CD4-positive, alpha-beta memory T cell (primary cell): ENCODE results near the gene PDSS2. TPM values are rescaled to one million over a fixed set of nuclear protein-coding genes. Genes with fewer than 3 reads are reported as not detected.

Experiments
- CTCF ChIA-PET: fragments of 350-600 bp; sonication (Branson Sonifier 250); formaldehyde crosslinking; loops from one replicate; lab custom pipeline; 2021; ENCODE audit warnings: inconsistent platforms; ENCODE audit not compliant: partially characterized antibody; lab: Charles Lee
- POLR2A ChIA-PET: fragments of 350-600 bp; sonication (Branson Sonifier 250); formaldehyde crosslinking; loops from one replicate; lab custom pipeline; 2021; ENCODE audit not compliant: partially characterized antibody; lab: Charles Lee
- DNase-seq, 5 donors: peaks; one replicate each; pipeline versions ENCODE4 v3.0.0 to v3.0.0-alpha.2; 2020 to 2022; ENCODE audit warnings: mixed read lengths in 1 of 5
- H3K27ac ChIP-seq: one replicate; pipeline ENCODE4 v1.7.0; 2013; ENCODE audit warnings: low read depth, low read length
- H3K27me3 ChIP-seq: 2 replicates; pipeline ENCODE4 v1.7.0; 2013; ENCODE audit warnings: mild to moderate bottlenecking, low read length, moderate library complexity; ENCODE audit not compliant: insufficient read depth
- H3K36me3 ChIP-seq: 2 replicates; pipeline ENCODE4 v1.7.0; 2013; ENCODE audit warnings: mild to moderate bottlenecking, low read length, moderate library complexity; ENCODE audit not compliant: insufficient read depth
- H3K4me1 ChIP-seq: 2 replicates; pipeline ENCODE4 v1.7.0; 2013; ENCODE audit warnings: mild to moderate bottlenecking, low read length, moderate library complexity; ENCODE audit not compliant: insufficient read depth
- H3K4me3 ChIP-seq, 2 donors: one replicate each; pipeline ENCODE4 v1.7.0; 2013; ENCODE audit warnings: low read length in 2 of 2, mild to moderate bottlenecking in 1 of 2
- H3K9me3 ChIP-seq, 2 donors: one replicate each; pipeline ENCODE4 v1.7.0; 2013; ENCODE audit warnings: low read length in 2 of 2, control low read depth in 1 of 2; ENCODE audit not compliant: control insufficient read depth in 1 of 2
- H3K27ac Mint-ChIP-seq, 7 donors: one replicate each; pipeline ENCODE4 v1.8.0; 2020 to 2021; ENCODE audit warnings: mixed read lengths in 7 of 7, mild to moderate bottlenecking in 6 of 7, inconsistent platforms in 3 of 7, moderate library complexity in 3 of 7
- H3K27me3 Mint-ChIP-seq, 2 donors: one replicate each; pipeline ENCODE4 v1.8.0; 2020 to 2021; ENCODE audit warnings: mixed read lengths in 2 of 2
- H3K36me3 Mint-ChIP-seq, 2 donors: one replicate each; pipeline ENCODE4 v1.8.0; 2020 to 2021; ENCODE audit warnings: mixed read lengths in 2 of 2, inconsistent platforms in 1 of 2, mild to moderate bottlenecking in 1 of 2
- H3K4me1 Mint-ChIP-seq, 4 donors: one replicate each; pipeline ENCODE4 v1.8.0; 2020 to 2021; ENCODE audit warnings: mixed read lengths in 4 of 4, mild to moderate bottlenecking in 1 of 4
- H3K4me3 Mint-ChIP-seq, 8 donors: one replicate each; pipeline ENCODE4 v1.8.0; 2020 to 2021; ENCODE audit warnings: mixed read lengths in 8 of 8, mild to moderate bottlenecking in 7 of 8, moderate library complexity in 6 of 8, inconsistent platforms in 3 of 8
- H3K9me3 Mint-ChIP-seq, 8 donors: one replicate each; pipeline ENCODE4 v1.8.0; 2020 to 2021; ENCODE audit warnings: mixed read lengths in 8 of 8, mild to moderate bottlenecking in 5 of 8, inconsistent platforms in 3 of 8, moderate library complexity in 1 of 8
- intact Hi-C: fragments of 100-400 bp; cut with micrococcal nuclease; formaldehyde crosslinking; loops from one replicate; pipeline ENCODE4 v1.15.1; 2023
- polyA plus RNA-seq, 2 donors: library from polyadenylated mRNA; unstranded; fragments of 300-500 nt; fragmentation: Illumina TruSeq; gene quantifications; one replicate each; pipeline ENCODE4 v1.2.3, GENCODE V29; 2021
- total RNA-seq, 2 experiments: library from RNA; stranded (reverse); gene quantifications; one replicate each; pipeline ENCODE4 v1.2.3, GENCODE V29; 2021

The PDSS2 gene
- total and polyA plus RNA-seq, 4 experiments from 2014 or later = 10.0 to 14.3 (median 12.2) TPM

- peaks cover 0 to 5% of the 10 kb centered on the region in 2 donors for H3K36me3 Mint-ChIP-seq
- Histone ChIP-seq H3K27ac (no peak overlapping the region), H3K27me3 (peaks cover 5% of the 10 kb centered on the region), H3K4me1 (peaks cover 19% of the 10 kb centered on the region), H3K4me3 (peak overlapping the region; percentile 50 to 55), H3K36me3 (no peaks in the 10 kb centered on the region), H3K9me3 (no peaks in the 10 kb centered on the region)
- peak overlapping the region; percentile 85 to 94 (median 86) for H3K4me3 Mint-ChIP-seq
- POLR2A ChIA-PET = interaction anchor here (1.3 kb wide), 1 partner anchor 343 kb away, joined by 4 read pairs; the partner anchor contains the start of gene PDSS2
- DNase-seq = peak in 3 of 5 donors; percentile 4 to 27 (median 14)
- CTCF ChIA-PET = interaction anchor here (1.2 to 1.3 kb wide), 2 partner anchors 9 to 88 kb away, joined by 3 to 4 read pairs; no protein-coding TSS in a partner anchor
- H3K4me1 Mint-ChIP-seq = peaks cover 8 to 18% (median 13%) of the 10 kb centered on the region in 4 donors
- peaks cover 3 to 5% of the 10 kb centered on the region in 2 donors for H3K27me3 Mint-ChIP-seq
- H3K27ac Mint-ChIP-seq = peak overlapping the region in 3 of 7 donors; percentile 30 to 82 (median 80)
- intact Hi-C loops = loop anchor here (5.0 to 10.0 kb wide), 2 partner anchors 139 to 672 kb away; no protein-coding TSS in a partner anchor
- no peaks in the 10 kb centered on the region for H3K9me3 Mint-ChIP-seq
Observed at GRCh38 chr6:107116328-107116892, 343.0 kb downstream of the PDSS2 start.

- Mint-ChIP-seq H3K4me3 (peak overlapping the region; percentile 85 to 94 (median 86)), H3K9me3 (peaks cover 0 to 2% (median 0%) of the 10 kb centered on the region in 8 donors), H3K27me3 (peaks cover 3 to 5% of the 10 kb centered on the region in 2 donors), H3K36me3 (peaks cover 0 to 5% of the 10 kb centered on the region in 2 donors), H3K27ac (peak overlapping the region in 4 of 7 donors; percentile 17 to 82 (median 55)), H3K4me1 (peaks cover 8 to 18% (median 13%) of the 10 kb centered on the region in 4 donors)
- intact Hi-C loops = loop anchor here (2.0 to 10.0 kb wide), 3 partner anchors 139 to 671 kb away; partner anchors contain the start of gene PDSS2
- POLR2A ChIA-PET = interaction anchor here (0.6 to 1.3 kb wide), 2 partner anchors 344 to 796 kb away, joined by 3 to 4 read pairs; partner anchors contain the start of gene PDSS2
- peaks cover 5% of the 10 kb centered on the region for H3K27me3 ChIP-seq
- peaks cover 19% of the 10 kb centered on the region for H3K4me1 ChIP-seq
- H3K27ac ChIP-seq = no peak overlapping the region
- H3K36me3 ChIP-seq = no peaks in the 10 kb centered on the region
- H3K9me3 ChIP-seq = no peaks in the 10 kb centered on the region
- peak overlapping the region; percentile 50 to 55 for H3K4me3 ChIP-seq
- CTCF ChIA-PET = interaction anchor here (1.2 to 1.3 kb wide), 2 partner anchors 9 to 87 kb away, joined by 3 to 4 read pairs; no protein-coding TSS in a partner anchor
- DNase-seq = peak; percentile 14 to 41 (median 19)
Observed at GRCh38 chr6:107115695-107116327, 343.6 kb downstream of the PDSS2 start.

- H3K27me3 ChIP-seq = peaks cover 5% of the 10 kb centered on the region
- no peak within 1 kb of the TSS for H3K27ac ChIP-seq
- POLR2A ChIA-PET = interaction anchor here (0.6 to 1.3 kb wide), 2 partner anchors 344 to 797 kb away, joined by 3 to 4 read pairs; partner anchors contain the start of gene PDSS2
- Mint-ChIP-seq H3K4me3 (peak within 1 kb of the TSS; percentile 85 to 94 (median 86)), H3K27ac (peak within 1 kb of the TSS in 5 of 7 donors; percentile 17 to 82 (median 61)), H3K9me3 (peaks cover 0 to 2% (median 0%) of the 10 kb centered on the region in 8 donors), H3K36me3 (peaks cover 0 to 5% of the 10 kb centered on the region in 2 donors), H3K4me1 (peaks cover 8 to 18% (median 13%) of the 10 kb centered on the region in 4 donors), H3K27me3 (peaks cover 3 to 5% of the 10 kb centered on the region in 2 donors)
- H3K9me3 ChIP-seq = no peaks in the 10 kb centered on the region
- H3K4me1 ChIP-seq = peaks cover 19% of the 10 kb centered on the region
- no peaks in the 10 kb centered on the region for H3K36me3 ChIP-seq
- DNase-seq = peak; percentile 32 to 55 (median 42)
- H3K4me3 ChIP-seq = peak within 1 kb of the TSS; percentile 50 to 55
- CTCF ChIA-PET = interaction anchor here (1.2 to 1.3 kb wide), 2 partner anchors 10 to 86 kb away, joined by 3 to 4 read pairs; no protein-coding TSS in a partner anchor
- intact Hi-C loops = loop anchor here (1.0 to 10.0 kb wide), 4 partner anchors 87 to 670 kb away; partner anchors contain the start of genes MTRES1 and PDSS2
Observed at GRCh38 chr6:107114926-107115694, 344.3 kb downstream of the PDSS2 start, which contains the start of gene BEND3. TSS of gene BEND3 (minus strand) at chr6:107115515. CDS start at chr6:107099285, 16,230 bp downstream.

- peaks cover 0 to 5% of the 10 kb centered on the region in 2 donors for H3K36me3 Mint-ChIP-seq
- intact Hi-C loops = loop anchor here (1.0 to 10.0 kb wide), 3 partner anchors 86 to 670 kb away; partner anchors contain the start of genes MTRES1 and PDSS2
- H3K4me1 Mint-ChIP-seq = peaks cover 8 to 18% (median 13%) of the 10 kb centered on the region in 4 donors
- peaks cover 0 to 2% (median 0%) of the 10 kb centered on the region in 8 donors for H3K9me3 Mint-ChIP-seq
- Histone ChIP-seq H3K27ac (no peak overlapping the region), H3K36me3 (no peaks in the 10 kb centered on the region), H3K9me3 (no peaks in the 10 kb centered on the region), H3K27me3 (peaks cover 5% of the 10 kb centered on the region), H3K4me1 (peaks cover 19% of the 10 kb centered on the region), H3K4me3 (peak overlapping the region in 1 of 2 donors; percentile 23)
- ChIA-PET POLR2A (interaction anchor here (1.2 kb wide), 1 partner anchor 86 kb away, joined by 6 read pairs; the partner anchor contains the start of gene MTRES1), CTCF (interaction anchor here (0.7 to 1.8 kb wide), 30 partner anchors 8 to 779 kb away, joined by 3 to 28 read pairs (median 4); partner anchors contain the start of gene MTRES1)
- peaks cover 3 to 5% of the 10 kb centered on the region in 2 donors for H3K27me3 Mint-ChIP-seq
- peak; percentile 58 to 77 (median 68) for DNase-seq
- peak overlapping the region in 4 of 7 donors; percentile 61 to 81 (median 70) for H3K27ac Mint-ChIP-seq
- peak overlapping the region; percentile 76 to 89 (median 82) for H3K4me3 Mint-ChIP-seq
Observed at GRCh38 chr6:107114213-107114925, 345.0 kb downstream of the PDSS2 start.

GRCh38 chr6:107110200-107110599 is 349.2 kb downstream of the PDSS2 start:
- peaks cover 2 to 8% (median 5%) of the 10 kb centered on the region in 4 donors for H3K4me1 Mint-ChIP-seq
- H3K36me3 Mint-ChIP-seq = peaks cover 0 to 2% of the 10 kb centered on the region in 2 donors
- intact Hi-C loops = loop anchor here (10.0 kb wide), 1 partner anchor 665 kb away; no protein-coding TSS in a partner anchor
- H3K4me1 ChIP-seq = peaks cover 8% of the 10 kb centered on the region
- H3K36me3 ChIP-seq = no peaks in the 10 kb centered on the region
- ChIA-PET POLR2A (no interaction called here), CTCF (interaction anchor here (1.0 kb wide), 1 partner anchor 82 kb away, joined by 3 read pairs; no protein-coding TSS in a partner anchor)
- H3K27ac ChIP-seq = no peak overlapping the region
- no peak overlapping the region for H3K4me3 ChIP-seq
- H3K27me3 ChIP-seq = no peaks in the 10 kb centered on the region
- H3K27ac Mint-ChIP-seq = no peak overlapping the region
- H3K9me3 ChIP-seq = no peaks in the 10 kb centered on the region
- H3K9me3 Mint-ChIP-seq = peaks cover 0 to 2% (median 0%) of the 10 kb centered on the region in 8 donors
- DNase-seq = no peak
- no peaks in the 10 kb centered on the region for H3K27me3 Mint-ChIP-seq
- H3K4me3 Mint-ChIP-seq = peak overlapping the region in 1 of 8 donors; percentile 72
